Glutamatergic neuron (in vitro differentiated cells): ENCODE results near the gene MORF4L1. TPM values are rescaled to one million over a fixed set of nuclear protein-coding genes. Genes with fewer than 3 reads are reported as not detected.
"Not testable (repeated sequence)": the region's sequence is repeated elsewhere in the genome, so short reads cannot be mapped to it uniquely, and the experiment has no call there.

Experiments used
- DNase-seq: peaks from one replicate; pipeline ENCODE4 v3.0.0; 2022
- H3K27ac Mint-ChIP-seq: one replicate; pipeline ENCODE4 v1.8.0; 2020; ENCODE audit warnings: mild to moderate bottlenecking, mixed read lengths, inconsistent platforms; ENCODE audit not compliant: unreplicated experiment
- H3K27me3 Mint-ChIP-seq: one replicate; pipeline ENCODE4 v1.8.0; 2020; ENCODE audit warnings: mild to moderate bottlenecking, moderate library complexity, mixed read lengths, inconsistent platforms; ENCODE audit not compliant: unreplicated experiment
- H3K36me3 Mint-ChIP-seq: one replicate; pipeline ENCODE4 v1.8.0; 2020; ENCODE audit warnings: mild to moderate bottlenecking, mixed read lengths, inconsistent platforms; ENCODE audit not compliant: unreplicated experiment
- H3K4me1 Mint-ChIP-seq: one replicate; pipeline ENCODE4 v1.8.0; 2020; ENCODE audit warnings: mild to moderate bottlenecking, low read depth, mixed read lengths, inconsistent platforms; ENCODE audit not compliant: unreplicated experiment
- H3K4me3 Mint-ChIP-seq: one replicate; pipeline ENCODE4 v1.8.0; 2020; ENCODE audit warnings: mild to moderate bottlenecking, mixed read lengths, inconsistent platforms; ENCODE audit not compliant: unreplicated experiment
- H3K9me3 Mint-ChIP-seq: one replicate; pipeline ENCODE4 v1.8.0; 2020; ENCODE audit warnings: mild to moderate bottlenecking, moderate library complexity, mixed read lengths, inconsistent platforms; ENCODE audit not compliant: unreplicated experiment
- CTCF ChIP-seq: fragments of 200-600 bp; sonication (generic); IDR thresholded peaks from one replicate; pipeline ENCODE4 v1.5.0; 2021; ENCODE audit not compliant: partially characterized antibody, unreplicated experiment
- total RNA-seq: library from RNA; stranded (reverse); fragmentation: NEBNext Ultra II Directional; extraction: Animal tissue kit (Norgen Biotek cat#: 25700); gene quantifications from one replicate; pipeline ENCODE4 v1.2.1, GENCODE V29; 2021; ENCODE audit not compliant: unreplicated experiment

Gene MORF4L1
- total RNA-seq, 1 donor from 2014 or later, result 379 TPM

- no peak for DNase-seq
- Mint-ChIP-seq H3K27ac (no peak overlapping the region), H3K4me1 (no peaks in the 10 kb centered on the region)
These were observed 54.5 kb downstream of the MORF4L1 start for GRCh38 chr15:78927077-78927790.

DNA sequence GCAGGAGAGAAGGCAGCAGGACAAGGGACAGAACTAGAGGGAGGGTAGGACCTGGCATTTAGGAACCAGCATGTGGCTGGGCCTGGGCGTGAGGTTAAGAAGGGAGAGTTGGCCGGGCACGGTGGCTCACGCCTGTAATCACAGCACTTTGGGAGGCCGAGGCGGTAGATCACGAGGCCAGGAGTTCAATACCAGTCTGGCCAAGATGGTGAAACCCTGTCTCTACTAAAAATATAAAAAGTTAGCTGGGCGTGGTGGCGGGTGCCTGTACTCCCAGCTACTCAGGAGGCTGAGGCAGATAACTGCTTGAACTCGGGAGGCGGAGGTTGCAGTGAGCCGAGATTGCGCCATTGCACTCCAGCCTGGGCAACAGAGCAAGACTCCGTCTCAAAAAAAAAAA is 55.5 kb downstream of the MORF4L1 start:
- not testable (repeated sequence) for H3K4me3 Mint-ChIP-seq, DNase-seq, H3K27ac Mint-ChIP-seq, H3K36me3 Mint-ChIP-seq, H3K4me1 Mint-ChIP-seq, H3K9me3 Mint-ChIP-seq
- peaks cover 13% of the 10 kb centered on the region for H3K27me3 Mint-ChIP-seq

More at GRCh38 chr15:78927077-78927790, 54.5 kb downstream of the MORF4L1 start:
- no peak overlapping the region for H3K4me3 Mint-ChIP-seq
- TF ChIP-seq CTCF, result no peak
- H3K36me3 Mint-ChIP-seq, result peaks cover 7% of the 10 kb centered on the region
- H3K9me3 Mint-ChIP-seq, result peaks cover 4% of the 10 kb centered on the region
- peaks cover 12% of the 10 kb centered on the region for H3K27me3 Mint-ChIP-seq

- peaks cover 7% of the 10 kb centered on the region for H3K36me3 Mint-ChIP-seq
- no peak overlapping the region for H3K27ac Mint-ChIP-seq
- peaks cover 4% of the 10 kb centered on the region for H3K9me3 Mint-ChIP-seq
- no peak overlapping the region for H3K4me3 Mint-ChIP-seq
- no peak for TF ChIP-seq CTCF
- peaks cover 12% of the 10 kb centered on the region for H3K27me3 Mint-ChIP-seq
- H3K4me1 Mint-ChIP-seq, result no peaks in the 10 kb centered on the region
- no peak for DNase-seq
These were observed 56.0 kb downstream of the MORF4L1 start for GRCh38 chr15:78928616-78929093.

GRCh38 chr15:78929536-78930264 is 57.0 kb downstream of the MORF4L1 start:
- H3K9me3 Mint-ChIP-seq, result no peaks in the 10 kb centered on the region
- peaks cover 7% of the 10 kb centered on the region for H3K36me3 Mint-ChIP-seq
- DNase-seq, result no peak
- H3K4me3 Mint-ChIP-seq, result no peak overlapping the region
- H3K27ac Mint-ChIP-seq, result no peak overlapping the region
- H3K27me3 Mint-ChIP-seq, result peaks cover 12% of the 10 kb centered on the region
- TF ChIP-seq CTCF, result no peak
- no peaks in the 10 kb centered on the region for H3K4me1 Mint-ChIP-seq

DNA sequence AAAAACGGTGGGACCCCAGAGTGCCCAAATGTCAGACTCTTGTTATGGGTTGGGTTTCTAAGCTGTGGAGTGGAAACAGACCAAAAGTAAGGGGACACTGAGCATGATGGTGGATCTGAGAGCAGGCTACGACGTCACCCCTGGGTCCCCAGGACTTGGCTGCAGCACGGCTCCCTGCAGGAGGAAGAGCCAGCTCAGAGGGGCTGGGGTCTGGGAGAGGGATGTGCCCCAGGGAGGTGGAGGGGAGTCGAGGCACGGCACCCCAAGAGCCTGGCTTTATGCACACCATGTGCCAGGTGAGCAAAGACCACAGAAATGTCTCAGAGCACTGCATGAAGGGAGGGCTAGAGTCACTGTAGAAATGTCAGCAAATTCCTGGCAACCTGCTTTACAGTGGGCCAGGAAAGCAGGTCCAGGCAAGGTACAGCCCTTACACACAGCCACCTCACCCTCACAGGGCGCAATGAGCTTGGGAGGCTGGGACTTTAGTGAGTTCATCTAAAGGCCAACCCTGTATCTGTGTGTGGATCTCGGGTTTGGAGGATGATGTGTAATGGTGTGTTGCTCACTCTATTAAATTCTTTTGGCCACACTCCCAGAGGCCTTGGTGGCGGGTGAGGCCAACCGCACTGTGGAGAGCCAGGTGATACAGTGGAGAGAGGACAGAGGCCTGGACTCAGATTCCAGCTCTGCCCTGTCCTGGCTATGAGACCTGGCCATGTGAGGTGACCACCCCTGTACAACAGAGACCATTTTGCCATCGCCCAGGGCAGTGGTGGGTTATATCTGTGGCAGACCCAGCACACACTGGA is 58.1 kb downstream of the MORF4L1 start:
- Mint-ChIP-seq H3K9me3 (no peaks in the 10 kb centered on the region), H3K36me3 (peaks cover 7% of the 10 kb centered on the region), H3K27ac (no peak overlapping the region), H3K4me3 (no peak overlapping the region), H3K27me3 (peaks cover 12% of the 10 kb centered on the region), H3K4me1 (no peaks in the 10 kb centered on the region)
- no peak for TF ChIP-seq CTCF
- no peak for DNase-seq
